GM12874 (cell line): ENCODE measurements around the gene TMEM35B.

ENCODE experiments used
- CTCF ChIP-seq: IDR thresholded peaks from 2 replicates; pipeline ENCODE4 v1.5.1; 2011; ENCODE audit warnings: low read depth, mild to moderate bottlenecking, control low read depth, low read length, moderate library complexity; ENCODE audit not compliant: insufficient read depth

The TMEM35B gene

GRCh38 chr1:35014486-35014885 lies 29.3 kb upstream of the TMEM35B start:
- TF ChIP-seq CTCF = no peak

GRCh38 chr1:35005711-35006110 lies 20.6 kb upstream of the TMEM35B start:
- no peak for TF ChIP-seq CTCF

DNA sequence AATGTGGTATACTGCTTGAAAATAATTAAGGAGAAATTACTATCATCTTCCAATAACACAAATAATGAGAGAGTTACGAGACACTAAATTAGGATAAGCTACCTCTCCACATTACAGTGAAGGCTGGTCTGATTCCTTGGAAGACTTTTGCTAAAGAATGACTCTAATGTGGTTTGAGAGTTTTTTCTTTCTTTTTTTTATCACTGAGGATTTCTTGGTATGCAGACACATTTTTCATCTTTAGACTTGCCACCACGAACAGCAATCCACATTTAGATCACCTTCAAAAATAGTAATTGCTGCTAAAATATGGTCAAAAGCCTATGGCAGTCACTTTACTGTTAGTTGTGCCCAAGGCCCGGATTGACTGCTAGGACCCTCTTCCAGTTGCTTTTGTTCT lies 16.6 kb upstream of the TMEM35B start:
- TF ChIP-seq CTCF = no peak

- TF ChIP-seq CTCF = no peak
These were observed 9.7 kb upstream of the TMEM35B start for GRCh38 chr1:34994878-34995277.

GRCh38 chr1:34988581-34988980 lies 3.4 kb upstream of the TMEM35B start:
- TF ChIP-seq CTCF = no peak

DNA sequence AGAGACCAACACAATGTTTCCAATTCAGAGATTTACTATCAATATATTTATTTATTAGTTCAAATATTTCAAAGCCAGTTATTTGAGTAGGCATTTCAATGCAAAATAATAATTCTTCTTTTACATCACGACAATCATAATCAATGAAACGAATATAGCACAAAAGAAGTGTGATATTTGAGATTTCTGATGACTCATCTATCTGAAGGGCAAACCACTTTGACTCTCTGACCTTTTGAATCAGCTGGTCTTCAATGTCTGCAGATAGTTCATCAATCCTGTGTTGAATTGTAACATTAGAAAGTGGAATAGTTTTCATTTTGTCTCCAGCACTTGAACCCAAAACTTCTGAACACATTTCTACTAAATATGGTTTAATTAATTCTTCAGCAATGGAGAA lies 3.0 kb upstream of the TMEM35B start:
- no peak for TF ChIP-seq CTCF

GRCh38 chr1:34987018-34987417 lies 1.9 kb upstream of the TMEM35B start:
- TF ChIP-seq CTCF = no peak

- TF ChIP-seq CTCF = no peak
These were observed 733 bp downstream of the TMEM35B start for GRCh38 chr1:34984435-34984792.
